GM20000 (cell line): ENCODE results near the gene G6PD.
A peak's percentile ranks its signal among the peaks of the same experiment; 100 is the strongest.
"Not testable (repeated sequence)": the region's sequence is repeated elsewhere in the genome, so short reads cannot be mapped to it uniquely, and the experiment has no call there.

ENCODE experiments used
- DNase-seq: peaks from one replicate; pipeline ENCODE4 v3.0.0; 2012; ENCODE audit warnings: low spot score
- CTCF ChIP-seq: IDR thresholded peaks from 2 replicates; pipeline ENCODE4 v1.5.1; 2012; ENCODE audit warnings: mild to moderate bottlenecking, control low read depth; ENCODE audit errors: extremely low read depth, missing control alignments

G6PD gene

GRCh38 chrX:154546354-154547244 is at the start of gene G6PD:
G6PD (minus strand) TSS chrX:154546846; CDS start chrX:154546155, 691 bp downstream.
- TF ChIP-seq CTCF: no peak
- peak; percentile 94 for DNase-seq

- DNase-seq: no peak
- TF ChIP-seq CTCF: no peak
These were observed 49.1 kb upstream of the G6PD start for GRCh38 chrX:154595559-154596249.

GRCh38 chrX:154594491-154594890 is 47.8 kb upstream of the G6PD start:
- no peak for DNase-seq

GRCh38 chrX:154593201-154593600 is 46.6 kb upstream of the G6PD start:
- no peak for TF ChIP-seq CTCF
- DNase-seq: no peak

More at GRCh38 chrX:154594491-154594890, 47.8 kb upstream of the G6PD start:
- no peak for TF ChIP-seq CTCF

- DNase-seq: no peak
- no peak for TF ChIP-seq CTCF
These were observed 45.9 kb upstream of the G6PD start for GRCh38 chrX:154592505-154592904.

- not testable (repeated sequence) for DNase-seq
These were observed 43.8 kb upstream of the G6PD start for GRCh38 chrX:154590415-154590814.

GRCh38 chrX:154584585-154585183 is 38.0 kb upstream of the G6PD start, which contains the start of gene CTAG1A:
CTAG1A (plus strand) TSS chrX:154585133; CDS start chrX:154585207, 74 bp downstream.
- not testable (repeated sequence) for DNase-seq

GRCh38 chrX:154582994-154583393 is 36.3 kb upstream of the G6PD start:
- DNase-seq: not testable (repeated sequence)

GRCh38 chrX:154575076-154575475 is 28.4 kb upstream of the G6PD start:
- not testable (repeated sequence) for DNase-seq

GRCh38 chrX:154573061-154573460 is 26.4 kb upstream of the G6PD start:
- DNase-seq: not testable (repeated sequence)

- not testable (repeated sequence) for DNase-seq
These were observed 23.7 kb upstream of the G6PD start for GRCh38 chrX:154570361-154570760.

GRCh38 chrX:154562295-154562694 is 15.6 kb upstream of the G6PD start:
- not testable (repeated sequence) for DNase-seq

GRCh38 chrX:154560326-154560725 is 13.7 kb upstream of the G6PD start:
- DNase-seq: not testable (repeated sequence)

- not testable (repeated sequence) for DNase-seq
These were observed 12.2 kb upstream of the G6PD start for GRCh38 chrX:154558896-154559295.
